ENCODE data around the gene TMEM127.

TMEM127 gene

DNA sequence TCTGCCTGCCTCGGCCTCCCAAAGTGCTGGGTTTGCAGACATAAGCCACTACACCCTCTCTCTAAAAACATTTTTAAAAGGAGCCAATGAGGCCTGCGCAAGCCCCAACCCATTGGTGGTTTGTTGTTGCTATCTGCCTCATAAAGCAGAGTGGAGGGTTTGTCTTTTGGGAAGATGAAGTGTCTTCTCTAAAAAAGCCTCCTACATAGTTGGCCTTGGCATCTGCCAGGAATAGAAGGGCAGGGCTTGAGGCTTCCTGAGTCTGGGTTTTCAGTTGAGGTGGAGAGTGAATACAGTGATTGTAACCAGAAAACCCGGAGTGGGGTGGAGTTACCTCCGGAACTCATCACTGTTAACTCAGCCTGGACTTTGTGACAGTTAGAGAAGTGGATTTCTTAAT lies 51.2 kb downstream of the TMEM127 start:
- CTCF ChIA-PET: no interaction called here
- POLR2A ChIA-PET: no interaction called here
- no peak for DNase-seq (ENCODE audit: low read depth, low spot score)
- no peak overlapping the region for H3K4me3 ChIP-seq (ENCODE audit: low read depth, low read length)
- TF ChIP-seq, protein P1, sequence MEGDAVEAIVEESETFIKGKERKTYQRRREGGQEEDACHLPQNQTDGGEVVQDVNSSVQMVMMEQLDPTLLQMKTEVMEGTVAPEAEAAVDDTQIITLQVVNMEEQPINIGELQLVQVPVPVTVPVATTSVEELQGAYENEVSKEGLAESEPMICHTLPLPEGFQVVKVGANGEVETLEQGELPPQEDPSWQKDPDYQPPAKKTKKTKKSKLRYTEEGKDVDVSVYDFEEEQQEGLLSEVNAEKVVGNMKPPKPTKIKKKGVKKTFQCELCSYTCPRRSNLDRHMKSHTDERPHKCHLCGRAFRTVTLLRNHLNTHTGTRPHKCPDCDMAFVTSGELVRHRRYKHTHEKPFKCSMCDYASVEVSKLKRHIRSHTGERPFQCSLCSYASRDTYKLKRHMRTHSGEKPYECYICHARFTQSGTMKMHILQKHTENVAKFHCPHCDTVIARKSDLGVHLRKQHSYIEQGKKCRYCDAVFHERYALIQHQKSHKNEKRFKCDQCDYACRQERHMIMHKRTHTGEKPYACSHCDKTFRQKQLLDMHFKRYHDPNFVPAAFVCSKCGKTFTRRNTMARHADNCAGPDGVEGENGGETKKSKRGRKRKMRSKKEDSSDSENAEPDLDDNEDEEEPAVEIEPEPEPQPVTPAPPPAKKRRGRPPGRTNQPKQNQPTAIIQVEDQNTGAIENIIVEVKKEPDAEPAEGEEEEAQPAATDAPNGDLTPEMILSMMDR (IDR thresholded peaks at IDR 0.05; ENCODE audit: insufficient read depth, low read length, missing control alignments): no peak

DNA sequence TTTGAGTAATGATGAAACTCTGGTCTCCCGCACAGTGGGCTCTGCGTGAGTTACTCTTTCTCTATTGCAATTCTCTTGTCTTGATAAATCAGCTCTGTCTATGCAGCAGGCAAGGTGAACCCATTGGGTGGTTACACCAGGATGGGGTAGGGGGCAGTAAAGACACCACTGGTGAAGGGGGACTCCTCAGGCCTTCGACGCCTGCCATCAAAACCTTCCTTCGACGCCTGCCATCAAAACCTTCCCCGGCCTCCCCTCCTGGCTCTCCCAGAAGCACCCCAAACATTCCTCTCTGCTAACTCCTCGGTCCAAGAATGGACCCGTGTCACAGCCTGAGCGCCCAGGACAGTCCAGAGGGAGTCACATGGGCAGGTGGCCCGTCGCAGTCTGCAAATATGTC lies 52.4 kb downstream of the TMEM127 start:
- DNase-seq (ENCODE audit: low read depth, low spot score): no peak
- POLR2A ChIA-PET: no interaction called here

DNA sequence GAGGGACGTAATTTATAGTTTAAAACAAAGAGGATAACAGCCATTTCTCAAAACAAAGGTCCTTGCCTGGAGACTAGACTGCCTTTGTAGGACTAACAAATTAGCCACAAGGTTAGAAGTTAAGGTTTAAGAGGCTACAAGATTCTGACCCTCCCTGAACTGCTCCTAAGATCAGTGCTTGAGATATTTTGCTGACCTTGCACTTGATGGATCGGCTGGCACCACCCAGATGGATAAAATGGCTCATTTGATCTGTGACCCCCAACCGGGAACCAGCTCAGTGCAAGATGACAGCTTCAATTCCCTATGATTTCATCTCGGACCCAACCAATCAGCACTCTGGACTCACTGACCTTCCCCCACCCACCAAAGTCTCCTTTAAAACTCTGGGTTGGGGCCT lies 53.5 kb downstream of the TMEM127 start:
- DNase-seq (ENCODE audit: low read depth, low spot score): no peak
- H3K4me3 ChIP-seq (ENCODE audit: low read depth, low read length): no peak overlapping the region
- CTCF ChIA-PET: no interaction called here
- TF ChIP-seq, protein P1 (IDR thresholded peaks at IDR 0.05; ENCODE audit: insufficient read depth, low read length, missing control alignments): no peak
- POLR2A ChIA-PET: no interaction called here

More for the DNA sequence above, 52.4 kb downstream of the TMEM127 start:
- CTCF ChIA-PET: interaction anchor here (1.2 kb wide), 1 partner anchor 73 kb away, joined by 3 read pairs; no protein-coding TSS in a partner anchor
- no peak overlapping the region for H3K4me3 ChIP-seq (ENCODE audit: low read depth, low read length)
- TF ChIP-seq, protein P1 (IDR thresholded peaks at IDR 0.05; ENCODE audit: insufficient read depth, low read length, missing control alignments): no peak

DNA sequence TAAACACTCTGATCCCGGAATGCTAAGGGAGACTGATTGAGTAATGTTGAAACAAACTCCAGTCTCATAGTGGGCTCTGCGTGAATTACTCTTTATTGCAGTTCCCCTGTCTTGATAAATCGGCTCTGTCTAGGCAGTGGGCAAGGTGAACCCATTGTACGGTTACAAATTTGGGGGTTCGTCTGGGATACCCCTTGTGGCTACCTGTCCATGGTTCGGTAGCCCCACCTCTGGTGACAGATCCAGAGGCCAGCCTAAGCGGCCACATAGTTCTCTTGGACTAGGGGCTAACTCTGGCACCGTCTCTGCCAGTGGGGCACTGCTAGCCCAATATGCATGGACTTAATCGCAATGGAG lies 56.1 kb downstream of the TMEM127 start:
- TF ChIP-seq, protein P1 (IDR thresholded peaks at IDR 0.05; ENCODE audit: insufficient read depth, low read length, missing control alignments): no peak
- peak overlapping the region; percentile 86 for H3K4me3 ChIP-seq (ENCODE audit: low read depth, low read length)
- POLR2A ChIA-PET: no interaction called here

DNA sequence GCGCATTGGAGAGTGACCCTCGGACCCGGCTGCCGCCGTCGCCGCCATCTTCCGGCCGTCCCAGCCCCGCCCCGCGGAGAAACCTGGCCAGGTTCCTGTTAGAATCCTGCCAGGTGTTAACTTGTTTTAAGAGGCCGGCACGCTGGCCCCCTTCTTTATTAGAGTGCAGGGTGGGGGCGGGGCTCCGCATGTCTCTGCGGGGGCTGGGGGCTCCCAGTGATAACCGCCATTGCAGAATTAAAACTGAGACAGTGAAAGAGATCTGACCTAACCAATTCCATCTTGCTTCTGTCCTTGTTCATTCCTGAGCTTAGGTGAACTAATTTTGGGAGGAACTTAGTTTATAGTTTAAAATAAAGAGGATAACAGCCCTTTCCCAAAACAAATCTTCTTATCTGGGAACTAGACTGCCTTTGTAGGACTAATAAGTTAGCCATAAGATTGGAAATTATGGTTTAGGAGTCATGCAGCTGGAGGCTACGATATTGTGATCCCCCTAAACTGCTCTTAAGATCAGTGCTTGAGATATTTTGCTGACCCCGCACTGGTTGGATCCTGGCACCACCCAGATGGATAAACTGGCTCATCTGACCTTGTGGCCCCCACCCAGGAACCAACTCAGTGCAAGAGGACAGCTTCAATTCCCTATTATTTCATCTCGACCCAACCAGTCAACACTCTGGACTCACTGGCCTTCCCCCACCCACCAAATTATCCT lies 56.6 kb downstream of the TMEM127 start:
- POLR2A ChIA-PET: interaction anchor here (1.1 to 1.4 kb wide), 6 partner anchors 13 to 64 kb away, joined by 3 to 10 read pairs (median 4); partner anchors contain the start of gene DUSP2
- CTCF ChIA-PET: interaction anchor here (1.0 to 1.4 kb wide), 6 partner anchors 10 to 216 kb away, joined by 3 to 5 read pairs (median 4); no protein-coding TSS in a partner anchor
- TF ChIP-seq, protein P1 (IDR thresholded peaks at IDR 0.05; ENCODE audit: insufficient read depth, low read length, missing control alignments): no peak
- no peak for DNase-seq (ENCODE audit: low read depth, low spot score)
- H3K4me3 ChIP-seq (ENCODE audit: low read depth, low read length): peak overlapping the region; percentile 86

More for the DNA sequence above, 56.1 kb downstream of the TMEM127 start:
- CTCF ChIA-PET: interaction anchor here (1.1 kb wide), 1 partner anchor 11 kb away, joined by 3 read pairs; no protein-coding TSS in a partner anchor
- DNase-seq (ENCODE audit: low read depth, low spot score): no peak

DNA sequence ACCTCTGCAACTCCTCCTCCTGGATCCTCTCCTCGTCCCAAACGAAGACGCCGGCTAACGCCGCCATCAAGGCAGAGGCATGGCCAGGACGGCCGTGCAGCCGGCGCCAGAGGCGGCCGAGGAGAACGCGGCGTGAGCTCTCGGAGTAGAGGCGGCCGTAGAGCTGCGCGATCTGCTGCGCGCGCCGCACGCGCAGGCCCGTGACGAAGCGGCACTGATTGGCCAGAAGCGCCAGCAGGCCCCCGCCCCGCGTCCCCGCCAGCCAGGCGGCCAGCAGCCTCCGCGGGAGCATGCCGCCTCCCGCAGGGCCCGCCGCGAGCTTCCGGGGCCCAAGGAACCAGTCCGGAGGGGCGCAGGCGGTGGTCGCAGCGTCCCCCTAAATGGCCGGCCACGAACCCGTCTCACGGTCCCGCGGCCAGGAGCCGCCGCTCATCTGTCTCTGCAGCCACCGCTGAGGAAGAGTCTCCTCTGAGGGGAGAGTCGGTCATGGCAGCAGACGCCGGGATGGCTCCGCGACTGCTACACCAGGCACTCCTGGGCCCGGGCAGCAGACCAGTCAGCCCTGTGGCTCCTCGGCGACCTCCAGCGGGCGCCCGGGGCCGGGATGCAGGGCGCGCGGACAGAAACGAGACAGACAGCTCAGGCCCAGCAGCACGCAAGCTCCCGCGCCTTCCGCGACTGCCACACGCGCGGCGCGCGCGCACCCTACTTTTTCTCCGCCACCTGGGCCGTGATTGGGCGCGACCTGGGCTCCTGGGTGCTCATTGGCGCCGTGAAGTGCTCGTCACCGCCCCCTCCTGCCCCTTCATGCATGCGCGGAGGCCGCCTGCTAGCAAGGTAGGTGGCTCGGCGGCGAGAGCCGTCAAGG lies 57.4 kb downstream of the TMEM127 start, which contains the start of gene STARD7:
Gene STARD7, minus strand, starts transcription at position 685 of the 868 bp plus-strand sequence. Its CDS starts 393 bp downstream, at position 292.
- peak; percentile 80 for DNase-seq (ENCODE audit: low read depth, low spot score)
- TF ChIP-seq, protein P1 (IDR thresholded peaks at IDR 0.05; ENCODE audit: insufficient read depth, low read length, missing control alignments): peak; percentile 21
- H3K4me3 ChIP-seq (ENCODE audit: low read depth, low read length): peak within 1 kb of the TSS; percentile 86
- ChIA-PET POLR2A (interaction anchor here (0.7 to 1.4 kb wide), 10 partner anchors 13 to 127 kb away, joined by 3 to 10 read pairs (median 3); partner anchors contain the start of genes DUSP2 and NCAPH), CTCF (interaction anchor here (1.0 to 1.4 kb wide), 6 partner anchors 15 to 216 kb away, joined by 3 to 5 read pairs (median 4); no protein-coding TSS in a partner anchor)
